Lung (tissue), 12 donors: ENCODE data around the gene AUTS2. TPM values are rescaled to one million over a fixed set of nuclear protein-coding genes. Genes with fewer than 3 reads are reported as not detected.

Source experiments
- ATAC-seq: fragments of 200-7000 bp; cut with Tn5 transposase; one replicate; pipeline ENCODE4 v1.9.1; 2020; ENCODE audit warnings: moderate number of reproducible peaks; ENCODE audit not compliant: insufficient read depth, low FRiP score
- DNase-seq, 3 donors: peaks; one replicate each; pipeline ENCODE4 v3.0.0-alpha.2; 2013 to 2017
- H3K27ac ChIP-seq, 2 donors: one replicate each; pipeline ENCODE4 v1.5.1; 2013; ENCODE audit warnings: mild to moderate bottlenecking in 2 of 2, moderate library complexity in 2 of 2, control low read depth in 1 of 2, inconsistent platforms in 1 of 2, low read depth in 1 of 2, low read length in 1 of 2
- H3K27me3 ChIP-seq, 3 donors: one replicate each; pipeline ENCODE4 v1.5.1; 2013; ENCODE audit warnings: low read length in 2 of 3; ENCODE audit not compliant: control insufficient read depth in 3 of 3, insufficient read depth in 3 of 3
- H3K36me3 ChIP-seq, 4 donors: one replicate each; pipeline ENCODE4 v1.5.1; 2013; ENCODE audit warnings: low read length in 4 of 4, mild to moderate bottlenecking in 1 of 4, moderate library complexity in 1 of 4; ENCODE audit not compliant: control insufficient read depth in 4 of 4, insufficient read depth in 4 of 4
- H3K4me1 ChIP-seq, 5 donors: one replicate each; pipeline ENCODE4 v1.5.1; 2013; ENCODE audit warnings: low read length in 5 of 5, mild to moderate bottlenecking in 2 of 5, moderate library complexity in 1 of 5; ENCODE audit not compliant: control insufficient read depth in 5 of 5, insufficient read depth in 5 of 5
- H3K4me3 ChIP-seq: one replicate; pipeline ENCODE4 v1.5.1; 2013; ENCODE audit warnings: mild to moderate bottlenecking, control low read depth, moderate library complexity
- H3K9ac ChIP-seq, 2 donors: one replicate each; pipeline ENCODE4 v1.5.1; 2013; ENCODE audit warnings: low read length in 2 of 2, control low read depth in 1 of 2; ENCODE audit not compliant: insufficient read depth in 1 of 2
- H3K9me3 ChIP-seq, 4 donors: one replicate each; pipeline ENCODE4 v1.5.1; 2013; ENCODE audit warnings: low read length in 3 of 4, mild to moderate bottlenecking in 1 of 4, moderate library complexity in 1 of 4; ENCODE audit not compliant: control insufficient read depth in 4 of 4, insufficient read depth in 3 of 4
- WGBS, 2 donors: extraction: QIAGEN DNeasy Blood & Tissue Kit; methylation state at CpG; one replicate each; pipeline ENCODE4 v1.1.7; 2013; 5-methylcytosine and 5-hydroxymethylcytosine counted together
- polyA plus RNA-seq, 2 donors: library from polyadenylated mRNA; stranded (reverse); fragments of 200-250 nt; gene quantifications; one replicate each; pipeline ENCODE4 v1.2.1, GENCODE V29; 2013
- total RNA-seq, 2 donors: library from RNA; depleted of rRNA in 1 of 2; stranded (reverse); fragments of >200 nt in 1 of 2; gene quantifications; one replicate each; pipeline ENCODE4 v1.2.1, GENCODE V29; 2014 to 2021
- TF ChIP-seq, protein P1 (sequence below): IDR thresholded peaks from 2 replicates; pipeline ENCODE4 v1.5.1; 2012; ENCODE audit warnings: mild to moderate bottlenecking; ENCODE audit errors: control extremely low read depth, extremely low read depth
- donor health status: control.
- donor health status: control.
- donor health status: Bipolar disorder and iron deficiency.
- donor health status: healthy.
- donor health status: DM: yes; HTN: yes; CAD: no.

Gene AUTS2
- total and polyA plus RNA-seq, 4 donors = 11.8 to 115 (median 40.6) TPM

GRCh38 chr7:70047384-70047783 is 449.1 kb downstream of the AUTS2 start:
- ATAC-seq (no peak), DNase-seq (no peak)
- Histone ChIP-seq H3K27ac (no peak overlapping the region), H3K4me3 (no peak overlapping the region), H3K9ac (no peak overlapping the region), H3K27me3 (no peaks in the 10 kb centered on the region), H3K9me3 (no peaks in the 10 kb centered on the region), H3K4me1 (peaks cover 0 to 29% (median 5%) of the 10 kb centered on the region in 5 donors), H3K36me3 (no peaks in the 10 kb centered on the region)
- 86 to 91% methylated on average over 1 of the region's 1 CpG for WGBS, 2 donors
- TF ChIP-seq, protein P1, sequence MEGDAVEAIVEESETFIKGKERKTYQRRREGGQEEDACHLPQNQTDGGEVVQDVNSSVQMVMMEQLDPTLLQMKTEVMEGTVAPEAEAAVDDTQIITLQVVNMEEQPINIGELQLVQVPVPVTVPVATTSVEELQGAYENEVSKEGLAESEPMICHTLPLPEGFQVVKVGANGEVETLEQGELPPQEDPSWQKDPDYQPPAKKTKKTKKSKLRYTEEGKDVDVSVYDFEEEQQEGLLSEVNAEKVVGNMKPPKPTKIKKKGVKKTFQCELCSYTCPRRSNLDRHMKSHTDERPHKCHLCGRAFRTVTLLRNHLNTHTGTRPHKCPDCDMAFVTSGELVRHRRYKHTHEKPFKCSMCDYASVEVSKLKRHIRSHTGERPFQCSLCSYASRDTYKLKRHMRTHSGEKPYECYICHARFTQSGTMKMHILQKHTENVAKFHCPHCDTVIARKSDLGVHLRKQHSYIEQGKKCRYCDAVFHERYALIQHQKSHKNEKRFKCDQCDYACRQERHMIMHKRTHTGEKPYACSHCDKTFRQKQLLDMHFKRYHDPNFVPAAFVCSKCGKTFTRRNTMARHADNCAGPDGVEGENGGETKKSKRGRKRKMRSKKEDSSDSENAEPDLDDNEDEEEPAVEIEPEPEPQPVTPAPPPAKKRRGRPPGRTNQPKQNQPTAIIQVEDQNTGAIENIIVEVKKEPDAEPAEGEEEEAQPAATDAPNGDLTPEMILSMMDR = no peak

GRCh38 chr7:70047891-70048448 is 449.7 kb downstream of the AUTS2 start:
- TF ChIP-seq, protein P1 = no peak
- 46 to 50% methylated on average over 3 of the region's 3 CpGs for WGBS, 2 donors
- no peak overlapping the region for H3K27ac ChIP-seq
- ATAC-seq = peak; percentile 34
- DNase-seq = peak; percentile 89 to 98 (median 96)
- H3K36me3 ChIP-seq = no peaks in the 10 kb centered on the region
- H3K4me1 ChIP-seq = peaks cover 0 to 28% (median 8%) of the 10 kb centered on the region in 5 donors
- no peaks in the 10 kb centered on the region for H3K9me3 ChIP-seq
- H3K4me3 ChIP-seq = no peak overlapping the region
- no peaks in the 10 kb centered on the region for H3K27me3 ChIP-seq
- no peak overlapping the region for H3K9ac ChIP-seq

GRCh38 chr7:70051726-70052125 is 453.5 kb downstream of the AUTS2 start:
- Histone ChIP-seq H3K27me3 (no peaks in the 10 kb centered on the region), H3K9me3 (no peaks in the 10 kb centered on the region), H3K4me3 (no peak overlapping the region), H3K27ac (no peak overlapping the region), H3K4me1 (peaks cover 0 to 24% (median 11%) of the 10 kb centered on the region in 5 donors), H3K36me3 (no peaks in the 10 kb centered on the region), H3K9ac (no peak overlapping the region)
- 94 to 100% methylated on average over 1 of the region's 1 CpG for WGBS, 2 donors
- TF ChIP-seq, protein P1 = no peak
- ATAC-seq = no peak
- no peak for DNase-seq

GRCh38 chr7:70052691-70053090 is 454.4 kb downstream of the AUTS2 start:
- no peak overlapping the region for H3K27ac ChIP-seq
- no peak overlapping the region for H3K9ac ChIP-seq
- ATAC-seq (no peak), DNase-seq (peak in 2 of 3 donors; percentile 43 to 60)
- H3K9me3 ChIP-seq = no peaks in the 10 kb centered on the region
- peaks cover 0 to 18% (median 12%) of the 10 kb centered on the region in 5 donors for H3K4me1 ChIP-seq
- H3K27me3 ChIP-seq = no peaks in the 10 kb centered on the region
- TF ChIP-seq, protein P1 = no peak
- H3K4me3 ChIP-seq = no peak overlapping the region
- H3K36me3 ChIP-seq = no peaks in the 10 kb centered on the region
